BE2C (cell line): Measurements from ENCODE around the gene SCGB1D4.

Experiments used
- DNase-seq: peaks from one replicate; pipeline ENCODE4 v3.0.0-alpha.2; 2020
- H3K27me3 ChIP-seq: fragments of 250-450 bp; sonication (Bioruptor Pico); 2 replicates; pipeline ENCODE4 v1.5.1; 2020; ENCODE audit warnings: mild to moderate bottlenecking
- H3K36me3 ChIP-seq: fragments of 250-450 bp; sonication (Bioruptor Pico); 2 replicates; pipeline ENCODE4 v1.5.1; 2020; ENCODE audit warnings: mild to moderate bottlenecking
- H3K4me1 ChIP-seq: fragments of 250-450 bp; sonication (Bioruptor Pico); 2 replicates; pipeline ENCODE4 v1.5.1; 2020
- H3K4me3 ChIP-seq: 2 replicates; pipeline ENCODE4 v1.5.1; 2011; ENCODE audit warnings: low read depth, low read length
- H3K9me3 ChIP-seq: fragments of 250-450 bp; sonication (Bioruptor Pico); 2 replicates; pipeline ENCODE4 v1.5.1; 2020
- TF ChIP-seq, protein P1 (sequence below): IDR thresholded peaks from 2 replicates; pipeline ENCODE4 v1.5.1; 2012; ENCODE audit warnings: mild to moderate bottlenecking, low read depth, low read length

SCGB1D4 gene

DNA sequence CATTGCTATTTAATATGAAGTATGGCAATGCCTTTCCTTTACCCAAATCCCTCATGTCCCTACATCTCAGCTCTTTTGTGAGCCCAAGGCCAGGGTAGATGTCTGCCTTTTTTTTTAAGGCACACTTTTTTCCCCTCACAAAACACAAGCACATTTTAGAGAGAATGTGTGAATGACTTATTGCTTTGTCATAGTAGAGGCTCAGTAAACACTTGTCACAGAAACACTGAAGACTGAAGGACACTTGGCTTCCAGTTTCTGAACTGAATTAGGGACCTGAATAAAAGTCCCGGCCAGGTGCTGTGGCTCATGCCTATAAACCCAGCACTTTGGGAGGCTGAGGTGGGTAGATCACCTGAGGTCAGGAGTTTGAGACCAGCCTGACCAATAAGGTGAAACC is 31.8 kb downstream of the SCGB1D4 start:
- TF ChIP-seq, protein P1, sequence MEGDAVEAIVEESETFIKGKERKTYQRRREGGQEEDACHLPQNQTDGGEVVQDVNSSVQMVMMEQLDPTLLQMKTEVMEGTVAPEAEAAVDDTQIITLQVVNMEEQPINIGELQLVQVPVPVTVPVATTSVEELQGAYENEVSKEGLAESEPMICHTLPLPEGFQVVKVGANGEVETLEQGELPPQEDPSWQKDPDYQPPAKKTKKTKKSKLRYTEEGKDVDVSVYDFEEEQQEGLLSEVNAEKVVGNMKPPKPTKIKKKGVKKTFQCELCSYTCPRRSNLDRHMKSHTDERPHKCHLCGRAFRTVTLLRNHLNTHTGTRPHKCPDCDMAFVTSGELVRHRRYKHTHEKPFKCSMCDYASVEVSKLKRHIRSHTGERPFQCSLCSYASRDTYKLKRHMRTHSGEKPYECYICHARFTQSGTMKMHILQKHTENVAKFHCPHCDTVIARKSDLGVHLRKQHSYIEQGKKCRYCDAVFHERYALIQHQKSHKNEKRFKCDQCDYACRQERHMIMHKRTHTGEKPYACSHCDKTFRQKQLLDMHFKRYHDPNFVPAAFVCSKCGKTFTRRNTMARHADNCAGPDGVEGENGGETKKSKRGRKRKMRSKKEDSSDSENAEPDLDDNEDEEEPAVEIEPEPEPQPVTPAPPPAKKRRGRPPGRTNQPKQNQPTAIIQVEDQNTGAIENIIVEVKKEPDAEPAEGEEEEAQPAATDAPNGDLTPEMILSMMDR = no peak
- no peak for DNase-seq
- H3K4me1 ChIP-seq = no peaks in the 10 kb centered on the region
- H3K9me3 ChIP-seq = no peaks in the 10 kb centered on the region
- no peak overlapping the region for H3K4me3 ChIP-seq
- H3K27me3 ChIP-seq = no peaks in the 10 kb centered on the region; the same call in 1 of the 2 replicates
- no peaks in the 10 kb centered on the region for H3K36me3 ChIP-seq

DNA sequence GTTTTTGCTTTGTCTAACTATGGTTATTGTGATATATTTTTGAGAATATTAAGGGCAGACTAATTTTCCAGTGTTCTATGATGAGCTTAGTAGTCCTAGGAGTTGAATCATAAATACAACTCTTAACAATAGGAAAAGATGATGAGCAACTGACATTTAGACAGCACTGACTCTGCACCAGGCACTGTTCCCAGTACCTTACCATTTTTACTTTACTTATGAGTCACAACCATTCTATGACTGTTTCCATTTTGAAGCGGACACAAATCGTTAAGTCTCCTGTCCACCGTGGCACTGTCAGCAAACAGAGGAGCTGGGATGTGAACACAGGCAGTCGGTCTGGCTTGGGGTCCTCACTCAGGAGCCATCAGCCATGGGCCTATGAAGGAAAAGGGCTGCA is 32.3 kb downstream of the SCGB1D4 start:
- no peaks in the 10 kb centered on the region for H3K4me1 ChIP-seq
- no peak for DNase-seq
- no peaks in the 10 kb centered on the region for H3K9me3 ChIP-seq
- H3K27me3 ChIP-seq = no peaks in the 10 kb centered on the region; the same call in 1 of the 2 replicates
- TF ChIP-seq, protein P1 = no peak
- no peak overlapping the region for H3K4me3 ChIP-seq
- H3K36me3 ChIP-seq = no peaks in the 10 kb centered on the region

- Histone ChIP-seq H3K4me1 (no peaks in the 10 kb centered on the region), H3K27me3 (no peaks in the 10 kb centered on the region; the same call in 1 of the 2 replicates), H3K36me3 (no peaks in the 10 kb centered on the region), H3K4me3 (no peak overlapping the region), H3K9me3 (no peaks in the 10 kb centered on the region)
- DNase-seq = no peak
- TF ChIP-seq, protein P1 = no peak
These were observed 34.9 kb downstream of the SCGB1D4 start for GRCh38 chr11:62264004-62264403.

DNA sequence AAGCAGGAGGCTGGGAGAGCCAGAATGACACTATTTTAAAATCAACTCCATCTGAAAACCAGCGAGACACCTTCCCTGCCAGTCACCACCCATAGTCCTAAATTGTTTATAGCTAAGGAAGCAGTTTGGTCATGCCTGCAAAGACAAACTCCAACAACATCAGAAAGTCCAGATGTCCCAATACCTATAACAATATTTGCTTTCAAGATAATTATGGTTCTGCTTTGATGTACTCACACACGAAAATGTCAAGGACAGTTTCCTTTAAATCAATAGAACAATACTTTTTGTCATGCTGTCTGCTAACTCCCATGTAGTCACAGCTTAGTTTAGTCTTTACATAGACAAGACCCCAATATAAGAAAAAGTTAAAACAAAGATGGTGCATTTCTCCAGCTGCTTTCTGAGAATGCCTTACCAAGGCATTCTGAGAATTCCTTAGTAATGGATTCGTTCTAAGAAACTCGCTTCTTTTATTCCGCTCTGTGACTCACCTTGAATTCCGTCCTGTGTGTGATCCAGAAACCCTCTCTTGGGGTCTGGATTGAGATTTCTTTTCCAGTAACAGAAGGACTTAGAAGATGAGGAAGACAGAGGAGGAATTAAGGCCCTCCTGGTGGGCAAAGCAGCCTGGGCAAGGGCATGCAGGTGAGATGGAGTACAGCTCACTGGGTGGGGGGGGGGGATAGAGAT is 38.5 kb downstream of the SCGB1D4 start:
- no peak for DNase-seq
- no peaks in the 10 kb centered on the region for H3K27me3 ChIP-seq
- H3K4me3 ChIP-seq = no peak overlapping the region
- TF ChIP-seq, protein P1 = no peak
- H3K36me3 ChIP-seq = no peaks in the 10 kb centered on the region
- no peaks in the 10 kb centered on the region for H3K9me3 ChIP-seq
- no peaks in the 10 kb centered on the region for H3K4me1 ChIP-seq

- TF ChIP-seq, protein P1 = no peak
- Histone ChIP-seq H3K27me3 (no peaks in the 10 kb centered on the region), H3K4me1 (no peaks in the 10 kb centered on the region), H3K9me3 (no peaks in the 10 kb centered on the region), H3K4me3 (no peak overlapping the region), H3K36me3 (no peaks in the 10 kb centered on the region)
- DNase-seq = no peak
These were observed 42.6 kb downstream of the SCGB1D4 start for GRCh38 chr11:62256281-62256680.

GRCh38 chr11:62253999-62254542 is 44.8 kb downstream of the SCGB1D4 start:
- TF ChIP-seq, protein P1 = no peak
- Histone ChIP-seq H3K27me3 (no peaks in the 10 kb centered on the region), H3K4me1 (no peaks in the 10 kb centered on the region), H3K36me3 (no peaks in the 10 kb centered on the region), H3K9me3 (no peaks in the 10 kb centered on the region), H3K4me3 (no peak overlapping the region)
- DNase-seq = no peak
